Measurements from ENCODE around the gene TMEM135.

GRCh38 chr11:87057749-87058148 is 20.0 kb downstream of the TMEM135 start:
- no peak for TF ChIP-seq MAX (IDR thresholded peaks at IDR 0.05; ENCODE audit: low read depth)
- TF ChIP-seq CTCF (IDR thresholded peaks at IDR 0.05), result no peak
- no peak for TF ChIP-seq GATA2 (CRISPR knock-in tag; IDR thresholded peaks at IDR 0.05)
- TF ChIP-seq SIN3A (IDR thresholded peaks at IDR 0.05; ENCODE audit: borderline replicate concordance, low read depth, low read length), result no peak
- TF ChIP-seq TAF1 (IDR thresholded peaks at IDR 0.05; ENCODE audit: borderline replicate concordance, low read depth, low read length), result no peak
- TF ChIP-seq USF2 (IDR thresholded peaks at IDR 0.05; ENCODE audit: borderline replicate concordance, low read depth, low read length), result no peak
- TF ChIP-seq YY1 (IDR thresholded peaks at IDR 0.05; ENCODE audit: low read depth), result no peak
- no peak for TF ChIP-seq RCOR1 (IDR thresholded peaks at IDR 0.05; ENCODE audit: low read length)
- TF ChIP-seq USF1 (IDR thresholded peaks at IDR 0.05; ENCODE audit: borderline replicate concordance, low read depth), result no peak
- no peak for TF ChIP-seq TCF12 (IDR thresholded peaks at IDR 0.05)
- TF ChIP-seq ELF1 (IDR thresholded peaks at IDR 0.05), result no peak

Data from SK-N-SH (cell line).